Measurements from ENCODE around the gene DAZL.

The DAZL gene, protein sequence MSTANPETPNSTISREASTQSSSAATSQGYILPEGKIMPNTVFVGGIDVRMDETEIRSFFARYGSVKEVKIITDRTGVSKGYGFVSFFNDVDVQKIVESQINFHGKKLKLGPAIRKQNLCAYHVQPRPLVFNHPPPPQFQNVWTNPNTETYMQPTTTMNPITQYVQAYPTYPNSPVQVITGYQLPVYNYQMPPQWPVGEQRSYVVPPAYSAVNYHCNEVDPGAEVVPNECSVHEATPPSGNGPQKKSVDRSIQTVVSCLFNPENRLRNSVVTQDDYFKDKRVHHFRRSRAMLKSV

DNA sequence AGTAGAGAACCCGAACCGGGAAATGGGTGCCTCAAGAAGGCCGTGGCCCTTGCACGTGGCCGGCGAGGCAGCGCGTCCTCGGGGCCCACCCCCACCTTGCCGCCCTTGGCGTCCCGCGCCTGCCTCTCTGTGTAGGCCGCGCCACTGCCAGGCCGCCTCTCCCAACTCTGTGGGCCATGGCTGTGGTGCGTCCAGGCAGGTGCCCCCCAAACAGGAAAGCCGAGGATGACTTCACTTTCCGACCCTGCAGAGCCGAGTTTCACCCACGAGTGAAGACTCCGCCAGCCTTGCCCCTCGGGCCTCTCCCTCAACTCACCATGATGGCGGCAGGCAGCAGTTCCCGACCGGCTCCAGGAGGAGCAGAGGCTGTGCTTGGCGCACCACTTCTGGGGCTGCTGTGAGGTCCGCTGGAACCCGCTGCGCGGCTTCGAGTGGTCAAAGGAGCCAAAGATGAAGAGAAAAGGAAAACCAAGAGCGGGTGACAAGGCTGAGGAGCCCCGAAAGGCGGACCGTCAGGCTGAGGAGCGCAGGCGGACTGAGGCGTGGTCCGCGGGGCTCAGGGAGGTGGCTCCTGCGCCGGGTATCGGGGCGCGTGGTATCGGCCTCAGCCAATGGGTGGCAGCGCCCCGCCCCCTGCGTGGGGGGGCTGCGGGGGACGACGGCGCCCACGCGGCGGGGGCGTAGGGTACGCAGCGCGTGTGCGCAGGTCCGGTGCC lies at the start of gene DAZL:
Gene DAZL, minus strand, starts transcription at position 537 of the 716 bp plus-strand sequence. Its CDS starts 218 bp downstream, at position 319.
- in situ Hi-C loops (cut with MboI; ENCODE audit: low sequenced_read_pairs, unreplicated experiment), result loop anchor here (10.0 to 25.0 kb wide), 2 partner anchors 630 to 807 kb away; no protein-coding TSS in a partner anchor

GRCh38 chr3:16654976-16655375 lies 49.8 kb upstream of the DAZL start:
- no peak for DNase-seq (ENCODE audit: low spot score)
- no peak for TF ChIP-seq CTCF (IDR thresholded peaks at IDR 0.05; ENCODE audit: borderline replicate concordance, control extremely low read depth, extremely low read depth, insufficient read depth, missing control alignments)
- in situ Hi-C loops (cut with MboI; ENCODE audit: low sequenced_read_pairs, unreplicated experiment), result no loop called here

More for the DNA sequence above, at the start of gene DAZL:
- no peak for DNase-seq (ENCODE audit: low spot score)
- TF ChIP-seq CTCF (IDR thresholded peaks at IDR 0.05; ENCODE audit: borderline replicate concordance, control extremely low read depth, extremely low read depth, insufficient read depth, missing control alignments), result no peak

DNA sequence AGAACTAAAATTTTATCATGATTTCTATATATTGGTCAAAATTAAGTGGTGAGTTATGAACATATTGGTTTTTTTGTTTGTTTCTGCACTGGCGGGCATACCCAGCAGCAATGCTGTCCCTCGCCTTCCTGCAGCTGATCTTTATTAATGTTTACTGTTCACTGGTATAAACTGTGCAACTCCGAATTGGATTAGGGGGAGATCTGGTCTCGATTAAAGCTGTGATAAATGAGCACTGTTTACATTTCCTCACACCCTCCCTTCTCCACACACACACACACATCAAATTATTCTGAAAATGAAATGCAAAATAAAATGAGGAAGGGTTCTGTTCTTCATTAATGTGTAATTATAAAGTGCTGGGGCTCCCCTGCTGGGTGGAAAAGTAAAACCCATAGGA lies 48.5 kb upstream of the DAZL start:
- in situ Hi-C loops (cut with MboI; ENCODE audit: low sequenced_read_pairs, unreplicated experiment), result no loop called here
- no peak for DNase-seq (ENCODE audit: low spot score)
- TF ChIP-seq CTCF (IDR thresholded peaks at IDR 0.05; ENCODE audit: borderline replicate concordance, control extremely low read depth, extremely low read depth, insufficient read depth, missing control alignments), result no peak

DNA sequence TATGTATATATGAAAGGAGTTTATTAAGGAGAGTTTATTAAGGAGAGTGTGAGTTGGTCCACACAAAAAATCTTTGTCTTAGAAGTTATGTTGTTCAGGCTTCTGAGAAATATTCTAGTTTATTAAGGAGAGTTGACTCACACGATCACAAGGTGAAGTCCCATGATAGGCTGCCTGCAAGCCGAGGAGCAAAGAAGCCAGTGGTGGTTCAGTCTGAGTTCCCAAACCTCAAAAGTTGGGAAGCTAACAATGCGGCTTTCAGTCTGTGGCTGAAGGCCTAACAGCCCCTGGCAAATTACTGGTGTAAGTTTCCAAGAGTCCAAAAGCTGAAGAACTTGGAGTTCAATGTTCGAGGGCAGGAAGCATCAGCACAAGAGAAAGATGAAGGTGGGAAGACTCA lies 42.4 kb upstream of the DAZL start:
- in situ Hi-C loops (cut with MboI; ENCODE audit: low sequenced_read_pairs, unreplicated experiment), result no loop called here
- no peak for TF ChIP-seq CTCF (IDR thresholded peaks at IDR 0.05; ENCODE audit: borderline replicate concordance, control extremely low read depth, extremely low read depth, insufficient read depth, missing control alignments)
- no peak for DNase-seq (ENCODE audit: low spot score)

- DNase-seq (ENCODE audit: low spot score), result no peak
- TF ChIP-seq CTCF (IDR thresholded peaks at IDR 0.05; ENCODE audit: borderline replicate concordance, control extremely low read depth, extremely low read depth, insufficient read depth, missing control alignments), result no peak
- in situ Hi-C loops (cut with MboI; ENCODE audit: low sequenced_read_pairs, unreplicated experiment), result no loop called here
Measured at GRCh38 chr3:16639806-16640205, 34.6 kb upstream of the DAZL start.

DNA sequence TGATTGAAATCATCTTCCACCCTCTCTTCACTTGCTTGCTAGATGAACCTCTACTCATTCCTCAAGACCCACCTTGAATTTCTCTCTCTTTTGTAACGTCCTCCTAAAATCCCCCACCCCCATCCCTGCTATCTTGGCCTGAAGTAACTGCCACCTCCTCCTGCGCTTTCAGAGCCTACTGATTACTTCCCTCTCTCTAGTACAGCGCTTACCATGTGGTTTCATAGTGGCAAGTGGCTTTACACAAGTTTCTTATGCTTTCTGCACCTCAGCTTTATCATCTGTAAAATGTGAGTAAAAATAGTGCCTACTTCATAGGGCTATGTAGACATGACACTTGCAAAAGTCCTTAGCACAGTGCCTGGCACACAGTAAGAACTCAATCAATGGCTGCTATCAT lies 28.7 kb upstream of the DAZL start:
- TF ChIP-seq CTCF (IDR thresholded peaks at IDR 0.05; ENCODE audit: borderline replicate concordance, control extremely low read depth, extremely low read depth, insufficient read depth, missing control alignments), result no peak
- peak; percentile 28 for DNase-seq (ENCODE audit: low spot score)
- in situ Hi-C loops (cut with MboI; ENCODE audit: low sequenced_read_pairs, unreplicated experiment), result no loop called here
